GM23248 (cell line): ENCODE measurements around the gene MYOD1. TPM values are rescaled to one million over a fixed set of nuclear protein-coding genes. Genes with fewer than 3 reads are reported as not detected.

ENCODE experiments used
- DNase-seq: peaks from one replicate; pipeline ENCODE4 v3.0.0-alpha.2; 2015
- H2AFZ ChIP-seq: fragments of 200-600 bp; sonication (generic); 2 replicates; pipeline ENCODE4 v1.6.1; 2016; ENCODE audit warnings: antibody characterized with exemption
- H3F3A ChIP-seq: fragments of 200-600 bp; sonication (generic); 2 replicates; pipeline ENCODE4 v1.6.1; 2016; ENCODE audit warnings: mild to moderate bottlenecking, antibody characterized with exemption, mixed run types; ENCODE audit not compliant: insufficient read depth
- H3K27ac ChIP-seq: fragments of 200-600 bp; sonication (generic); 2 replicates; pipeline ENCODE4 v1.5.1; 2016; ENCODE audit warnings: mild to moderate bottlenecking
- H3K27me3 ChIP-seq: fragments of 200-600 bp; sonication (generic); replicated peaks from 2 replicates; pipeline ENCODE4 v1.6.1; 2016; ENCODE audit warnings: mild to moderate bottlenecking; ENCODE audit not compliant: insufficient read depth
- H3K36me3 ChIP-seq: fragments of 200-600 bp; sonication (generic); 2 replicates; pipeline ENCODE4 v1.6.1; 2016; ENCODE audit warnings: low read depth, mild to moderate bottlenecking
- H3K4me1 ChIP-seq: fragments of 200-600 bp; sonication (generic); 2 replicates; pipeline ENCODE4 v1.6.1; 2016; ENCODE audit warnings: mild to moderate bottlenecking; ENCODE audit not compliant: insufficient read depth
- H3K4me2 ChIP-seq: fragments of 200-600 bp; sonication (generic); one replicate; pipeline ENCODE4 v1.6.1; 2016; ENCODE audit warnings: mild to moderate bottlenecking; ENCODE audit not compliant: unreplicated experiment
- H3K4me3 ChIP-seq: fragments of 200-600 bp; sonication (generic); 2 replicates; pipeline ENCODE4 v1.5.1; 2016; ENCODE audit warnings: mild to moderate bottlenecking
- H3K79me2 ChIP-seq: fragments of 200-600 bp; sonication (generic); 2 replicates; pipeline ENCODE4 v1.6.1; 2016; ENCODE audit warnings: mild to moderate bottlenecking; ENCODE audit not compliant: insufficient read depth
- H3K9ac ChIP-seq: fragments of 200-600 bp; sonication (generic); 2 replicates; pipeline ENCODE4 v1.6.1; 2016; ENCODE audit warnings: mild to moderate bottlenecking
- H3K9me2 ChIP-seq: fragments of 200-600 bp; sonication (generic); 2 replicates; pipeline ENCODE4 v1.6.1; 2016; ENCODE audit warnings: mixed run types, mild to moderate bottlenecking, moderate library complexity; ENCODE audit not compliant: insufficient read depth
- H3K9me3 ChIP-seq: fragments of 200-600 bp; sonication (generic); one replicate; pipeline ENCODE4 v1.6.1; 2017; ENCODE audit warnings: low read depth
- H4K20me1 ChIP-seq: fragments of 200-600 bp; sonication (generic); 2 replicates; pipeline ENCODE4 v1.6.0; 2016; ENCODE audit not compliant: insufficient read depth
- EZH2 ChIP-seq: fragments of 200-600 bp; sonication (generic); IDR thresholded peaks from 2 replicates; pipeline ENCODE4 v1.6.1; 2018; ENCODE audit warnings: antibody characterized with exemption, mild to moderate bottlenecking; ENCODE audit not compliant: insufficient read depth, poor library complexity, severe bottlenecking
- EZH2phosphoT487 ChIP-seq: fragments of 200-600 bp; sonication (generic); IDR thresholded peaks from 2 replicates; pipeline ENCODE4 v1.6.1; 2018; ENCODE audit warnings: antibody characterized with exemption, moderate library complexity, mild to moderate bottlenecking, low read depth; ENCODE audit not compliant: insufficient read depth
- WGBS, 2 experiments: methylation state at CpG; one replicate each; pipeline ENCODE4 v1.1.6; 2015 to 2017; ENCODE audit warnings: low lambda C conversion rate in 2 of 2, low coverage in 1 of 2; ENCODE audit errors: missing lambda C conversion rate in 2 of 2; 5-methylcytosine and 5-hydroxymethylcytosine counted together
- in situ Hi-C: fragments of 300-500 bp; cut with MboI; formaldehyde crosslinking; loops from 2 replicates; pipeline ENCODE4 v1.15.0; 2020
- polyA plus RNA-seq: library from polyadenylated mRNA; unstranded; fragments of >200 nt; fragmentation: Nextera tagmentation; extraction: Ambion mirVana; gene quantifications from 2 replicates; pipeline ENCODE4 v1.2.1, GENCODE V29; 2016
- total RNA-seq: library from RNA; depleted of rRNA; stranded (reverse); fragments of >200 nt; shearing (Covaris generic); gene quantifications from 2 replicates; pipeline ENCODE4 v1.2.3, GENCODE V29; 2014

MYOD1 gene
- total and polyA plus RNA-seq, 2 experiments from 2014 or later: not detected

DNA sequence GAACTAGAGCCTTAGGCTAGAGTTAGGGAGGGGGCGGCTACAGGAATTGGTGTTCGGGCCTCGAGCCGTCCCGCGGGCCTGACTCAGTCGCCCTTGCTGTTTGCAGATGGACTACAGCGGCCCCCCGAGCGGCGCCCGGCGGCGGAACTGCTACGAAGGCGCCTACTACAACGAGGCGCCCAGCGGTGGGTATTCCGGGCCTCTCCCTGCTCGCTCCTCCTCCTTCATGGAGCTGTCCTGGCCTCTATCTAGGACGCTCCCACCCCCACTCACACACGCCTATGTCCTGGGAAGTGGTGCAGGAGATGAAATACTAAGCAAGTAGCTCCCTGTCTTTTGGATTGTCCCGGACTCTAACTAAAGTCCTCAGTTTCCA, 1.4 kb downstream of the MYOD1 start:
- Histone ChIP-seq H2AFZ (no peak overlapping the region), H3K79me2 (no peaks in the 10 kb centered on the region), H3K27me3 (peaks cover 80% of the 10 kb centered on the region), H3K4me2 (no peak overlapping the region), H4K20me1 (no peaks in the 10 kb centered on the region), H3K9me2 (no peaks in the 10 kb centered on the region), H3K4me3 (no peak overlapping the region), H3K9ac (no peak overlapping the region), H3F3A (no peaks in the 10 kb centered on the region), H3K36me3 (no peaks in the 10 kb centered on the region), H3K9me3 (no peaks in the 10 kb centered on the region), H3K4me1 (no peaks in the 10 kb centered on the region), H3K27ac (no peak overlapping the region)
- in situ Hi-C loops: loop anchor here (10.0 kb wide), 1 partner anchor 116 kb away; no protein-coding TSS in a partner anchor
- 1 to 2% methylated on average over 19 to 24 of the region's 24 CpGs for WGBS, 2 experiments
- no peak for DNase-seq
- TF ChIP-seq EZH2 (no peak), EZH2phosphoT487 (no peak)

DNA sequence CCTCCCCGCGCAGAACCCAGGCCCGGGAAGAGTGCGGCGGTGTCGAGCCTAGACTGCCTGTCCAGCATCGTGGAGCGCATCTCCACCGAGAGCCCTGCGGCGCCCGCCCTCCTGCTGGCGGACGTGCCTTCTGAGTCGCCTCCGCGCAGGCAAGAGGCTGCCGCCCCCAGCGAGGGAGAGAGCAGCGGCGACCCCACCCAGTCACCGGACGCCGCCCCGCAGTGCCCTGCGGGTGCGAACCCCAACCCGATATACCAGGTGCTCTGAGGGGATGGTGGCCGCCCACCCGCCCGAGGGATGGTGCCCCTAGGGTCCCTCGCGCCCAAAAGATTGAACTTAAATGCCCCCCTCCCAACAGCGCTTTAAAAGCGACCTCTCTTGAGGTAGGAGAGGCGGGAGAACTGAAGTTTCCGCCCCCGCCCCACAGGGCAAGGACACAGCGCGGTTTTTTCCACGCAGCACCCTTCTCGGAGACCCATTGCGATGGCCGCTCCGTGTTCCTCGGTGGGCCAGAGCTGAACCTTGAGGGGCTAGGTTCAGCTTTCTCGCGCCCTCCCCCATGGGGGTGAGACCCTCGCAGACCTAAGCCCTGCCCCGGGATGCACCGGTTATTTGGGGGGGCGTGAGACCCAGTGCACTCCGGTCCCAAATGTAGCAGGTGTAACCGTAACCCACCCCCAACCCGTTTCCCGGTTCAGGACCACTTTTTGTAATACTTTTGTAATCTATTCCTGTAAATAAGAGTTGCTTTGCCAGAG, 2.0 kb downstream of the MYOD1 start:
- Histone ChIP-seq H3K27me3 (peaks cover 74% of the 10 kb centered on the region), H3K4me1 (no peaks in the 10 kb centered on the region), H3K27ac (no peak overlapping the region), H3K9me3 (no peaks in the 10 kb centered on the region), H3K79me2 (no peaks in the 10 kb centered on the region), H3F3A (no peaks in the 10 kb centered on the region), H4K20me1 (no peaks in the 10 kb centered on the region), H2AFZ (no peak overlapping the region), H3K4me2 (no peak overlapping the region), H3K9ac (no peak overlapping the region), H3K4me3 (no peak overlapping the region), H3K9me2 (no peaks in the 10 kb centered on the region), H3K36me3 (no peaks in the 10 kb centered on the region)
- TF ChIP-seq EZH2phosphoT487: no peak
- peak; percentile 48 for TF ChIP-seq EZH2
- DNase-seq: peak; percentile 12
- 7 to 8% methylated on average over 45 to 56 of the region's 56 CpGs for WGBS, 2 experiments
- in situ Hi-C loops: loop anchor here (10.0 kb wide), 1 partner anchor 117 kb away; no protein-coding TSS in a partner anchor

DNA sequence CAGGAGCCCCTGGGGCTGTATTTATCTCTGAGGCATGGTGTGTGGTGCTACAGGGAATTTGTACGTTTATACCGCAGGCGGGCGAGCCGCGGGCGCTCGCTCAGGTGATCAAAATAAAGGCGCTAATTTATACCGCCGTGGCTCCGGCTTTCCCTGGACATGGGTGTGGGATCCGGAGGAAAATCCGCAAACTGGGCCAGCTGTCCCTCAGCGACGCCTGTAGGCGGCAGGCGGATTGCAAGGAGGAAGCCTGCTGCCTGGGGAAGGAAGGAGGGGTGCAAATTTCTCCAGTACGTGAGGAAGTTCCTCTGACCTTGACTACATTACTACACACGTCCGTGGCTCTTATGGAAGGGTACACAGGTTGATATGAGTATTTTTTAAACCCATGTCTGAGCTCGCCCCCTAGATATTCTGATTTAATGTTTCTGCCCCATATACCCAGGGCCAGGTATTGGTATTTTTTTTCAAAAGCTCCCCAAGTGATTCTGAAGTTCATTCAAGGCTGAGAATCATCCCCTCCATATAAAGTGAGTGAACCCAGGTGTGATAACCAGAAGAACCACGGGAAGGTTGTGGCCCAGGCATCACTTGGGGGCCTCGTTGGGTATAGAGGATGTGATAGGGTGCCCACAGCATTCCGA, 2.8 kb downstream of the MYOD1 start:
- peaks cover 72% of the 10 kb centered on the region for H3K27me3 ChIP-seq
- H2AFZ ChIP-seq: no peak overlapping the region
- H3K4me1 ChIP-seq: no peaks in the 10 kb centered on the region
- no peaks in the 10 kb centered on the region for H4K20me1 ChIP-seq
- H3F3A ChIP-seq: no peaks in the 10 kb centered on the region
- no peak overlapping the region for H3K4me2 ChIP-seq
- no peak overlapping the region for H3K27ac ChIP-seq
- no peaks in the 10 kb centered on the region for H3K36me3 ChIP-seq
- H3K9me3 ChIP-seq: no peaks in the 10 kb centered on the region
- no peaks in the 10 kb centered on the region for H3K79me2 ChIP-seq
- H3K9ac ChIP-seq: no peak overlapping the region
- in situ Hi-C loops: loop anchor here (10.0 kb wide), 1 partner anchor 117 kb away; no protein-coding TSS in a partner anchor
- H3K9me2 ChIP-seq: no peaks in the 10 kb centered on the region
- H3K4me3 ChIP-seq: no peak overlapping the region
- TF ChIP-seq EZH2phosphoT487 (no peak), EZH2 (peak; percentile 48)
- peak; percentile 56 for DNase-seq
- 8 to 12% methylated on average over 25 of the region's 25 CpGs for WGBS, 2 experiments

DNA sequence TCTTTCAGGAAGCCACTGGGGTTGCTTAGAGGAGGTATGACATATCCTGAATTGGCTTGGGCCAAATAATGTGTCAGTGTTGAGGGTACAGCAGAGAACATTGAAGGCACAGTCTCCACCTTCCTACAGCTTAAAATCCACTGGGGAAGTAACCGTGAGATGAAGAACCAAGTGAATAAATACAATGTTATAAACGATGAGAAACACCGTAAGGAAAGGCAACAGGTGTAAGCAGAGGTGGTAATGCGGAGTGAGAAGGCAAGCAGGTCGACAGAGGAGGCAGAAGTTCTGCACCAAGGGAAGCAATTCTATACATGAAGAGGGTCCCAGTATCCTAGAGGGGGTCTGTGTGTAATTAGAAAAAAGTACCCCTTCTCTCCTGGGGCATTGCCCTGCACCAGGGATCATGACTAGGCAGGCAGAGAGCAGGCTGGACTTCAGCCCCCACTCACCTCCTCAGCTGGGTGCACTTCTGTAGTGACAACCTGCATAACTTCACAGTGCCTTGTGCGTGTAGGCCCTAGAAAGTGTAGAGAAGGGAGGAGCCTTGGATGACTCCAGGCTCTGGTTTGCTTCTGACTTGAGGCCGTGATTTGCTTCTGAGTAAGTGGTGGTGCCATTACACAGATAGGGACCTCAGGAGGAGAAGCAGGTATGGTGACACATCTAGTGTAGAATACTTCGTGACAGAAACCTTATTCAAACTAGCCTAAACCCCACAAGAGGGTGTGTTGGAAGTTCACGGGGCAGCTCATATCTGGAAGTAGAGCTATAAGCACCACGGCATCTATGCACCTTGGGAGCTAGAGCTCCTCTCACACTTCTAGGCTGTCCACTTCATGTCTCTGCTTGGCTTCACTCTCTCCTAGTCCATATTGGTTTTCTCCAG, 4.9 kb downstream of the MYOD1 start:
- TF ChIP-seq EZH2phosphoT487 (no peak), EZH2 (no peak)
- H3K79me2 ChIP-seq: no peaks in the 10 kb centered on the region
- H3K4me3 ChIP-seq: no peak overlapping the region
- H3K9ac ChIP-seq: no peak overlapping the region
- WGBS, 2 experiments: 48 to 53% methylated on average over 10 of the region's 10 CpGs
- H3K9me3 ChIP-seq: no peaks in the 10 kb centered on the region
- H4K20me1 ChIP-seq: no peaks in the 10 kb centered on the region
- no peak overlapping the region for H2AFZ ChIP-seq
- peaks cover 54% of the 10 kb centered on the region for H3K27me3 ChIP-seq
- H3K4me1 ChIP-seq: no peaks in the 10 kb centered on the region
- H3K36me3 ChIP-seq: no peaks in the 10 kb centered on the region
- no peak overlapping the region for H3K4me2 ChIP-seq
- H3F3A ChIP-seq: no peaks in the 10 kb centered on the region
- no peak overlapping the region for H3K27ac ChIP-seq
- H3K9me2 ChIP-seq: no peaks in the 10 kb centered on the region
- in situ Hi-C loops: loop anchor here (10.0 kb wide), 1 partner anchor 119 kb away; no protein-coding TSS in a partner anchor
- no peak for DNase-seq
